Body of pancreas (tissue), 4 donors: ENCODE results near the gene TMEM131L.
A peak's percentile ranks its signal among the peaks of the same experiment; 100 is the strongest.

Source experiments
- CTCF ChIP-seq, 7 experiments: fragments of 450-650 bp in 4 of 7; fragments of 200-600 bp in 3 of 7; sonication (generic) in 3 of 7; IDR thresholded peaks; one replicate each; pipeline ENCODE4 v1.5.1; 2016 to 2019; ENCODE audit warnings: antibody characterized with exemption in 7 of 7
- POLR2A ChIP-seq, 3 donors: fragments of 450-650 bp; IDR thresholded peaks; one replicate each; pipeline ENCODE4 v1.6.1; 2016; ENCODE audit warnings: antibody characterized with exemption in 3 of 3, mild to moderate bottlenecking in 2 of 3

DNA sequence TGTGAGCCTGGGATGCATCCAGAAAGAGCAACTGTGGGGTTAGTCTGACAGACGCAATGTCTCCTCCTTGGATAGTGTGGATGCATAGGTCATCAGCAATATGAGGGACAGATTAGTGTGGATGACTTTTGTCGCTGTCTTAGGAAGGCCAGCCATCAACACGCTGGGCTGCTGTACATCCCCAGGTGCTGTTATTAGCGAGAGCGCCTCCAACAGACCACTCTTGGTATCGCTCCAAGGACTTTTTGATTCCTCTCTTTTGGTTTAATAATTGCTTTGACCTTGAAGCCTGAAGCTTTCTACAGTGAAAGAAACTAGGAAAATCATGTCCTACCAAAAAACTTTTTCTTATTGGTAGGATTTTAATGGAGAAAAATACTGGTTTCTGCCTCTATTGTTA, 76.7 kb downstream of the TMEM131L start:
- TF ChIP-seq CTCF (IDR thresholded peaks at IDR 0.05) (peak in 1 of 7 experiments; percentile 28), POLR2A (IDR thresholded peaks at IDR 0.05) (no peak)
